ENCODE measurements around the gene ELOVL6. TPM values are rescaled to one million over a fixed set of nuclear protein-coding genes. Genes with fewer than 3 reads are reported as not detected.

Gene ELOVL6
- total RNA-seq, 3 donors from 2014 or later: 21.8 to 59.8 (median 50.3) TPM

GRCh38 chr4:110188113-110188512, 10.3 kb downstream of the ELOVL6 start:
- Histone ChIP-seq H3K9me3 (no peaks in the 10 kb centered on the region), H3K4me3 (no peak overlapping the region), H3K4me1 (ENCODE audit: low read depth) (peaks cover 2% of the 10 kb centered on the region), H3K36me3 (ENCODE audit: low read depth) (no peaks in the 10 kb centered on the region)
- no peak for DNase-seq
- TF ChIP-seq, protein P1, sequence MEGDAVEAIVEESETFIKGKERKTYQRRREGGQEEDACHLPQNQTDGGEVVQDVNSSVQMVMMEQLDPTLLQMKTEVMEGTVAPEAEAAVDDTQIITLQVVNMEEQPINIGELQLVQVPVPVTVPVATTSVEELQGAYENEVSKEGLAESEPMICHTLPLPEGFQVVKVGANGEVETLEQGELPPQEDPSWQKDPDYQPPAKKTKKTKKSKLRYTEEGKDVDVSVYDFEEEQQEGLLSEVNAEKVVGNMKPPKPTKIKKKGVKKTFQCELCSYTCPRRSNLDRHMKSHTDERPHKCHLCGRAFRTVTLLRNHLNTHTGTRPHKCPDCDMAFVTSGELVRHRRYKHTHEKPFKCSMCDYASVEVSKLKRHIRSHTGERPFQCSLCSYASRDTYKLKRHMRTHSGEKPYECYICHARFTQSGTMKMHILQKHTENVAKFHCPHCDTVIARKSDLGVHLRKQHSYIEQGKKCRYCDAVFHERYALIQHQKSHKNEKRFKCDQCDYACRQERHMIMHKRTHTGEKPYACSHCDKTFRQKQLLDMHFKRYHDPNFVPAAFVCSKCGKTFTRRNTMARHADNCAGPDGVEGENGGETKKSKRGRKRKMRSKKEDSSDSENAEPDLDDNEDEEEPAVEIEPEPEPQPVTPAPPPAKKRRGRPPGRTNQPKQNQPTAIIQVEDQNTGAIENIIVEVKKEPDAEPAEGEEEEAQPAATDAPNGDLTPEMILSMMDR (IDR thresholded peaks at IDR 0.05): no peak
- ATAC-seq: no peak
- intact Hi-C loops (cut with DNase I, micrococcal nuclease): no loop called here

GRCh38 chr4:110184791-110185155, 13.6 kb downstream of the ELOVL6 start:
- TF ChIP-seq, protein P1 (IDR thresholded peaks at IDR 0.05): no peak
- H3K9me3 ChIP-seq: no peaks in the 10 kb centered on the region
- DNase-seq (no peak), ATAC-seq (no peak)
- H3K4me3 ChIP-seq: no peak overlapping the region
- H3K36me3 ChIP-seq (ENCODE audit: low read depth): no peaks in the 10 kb centered on the region
- intact Hi-C loops (cut with DNase I, micrococcal nuclease): no loop called here
- no peaks in the 10 kb centered on the region for H3K4me1 ChIP-seq (ENCODE audit: low read depth)

DNA sequence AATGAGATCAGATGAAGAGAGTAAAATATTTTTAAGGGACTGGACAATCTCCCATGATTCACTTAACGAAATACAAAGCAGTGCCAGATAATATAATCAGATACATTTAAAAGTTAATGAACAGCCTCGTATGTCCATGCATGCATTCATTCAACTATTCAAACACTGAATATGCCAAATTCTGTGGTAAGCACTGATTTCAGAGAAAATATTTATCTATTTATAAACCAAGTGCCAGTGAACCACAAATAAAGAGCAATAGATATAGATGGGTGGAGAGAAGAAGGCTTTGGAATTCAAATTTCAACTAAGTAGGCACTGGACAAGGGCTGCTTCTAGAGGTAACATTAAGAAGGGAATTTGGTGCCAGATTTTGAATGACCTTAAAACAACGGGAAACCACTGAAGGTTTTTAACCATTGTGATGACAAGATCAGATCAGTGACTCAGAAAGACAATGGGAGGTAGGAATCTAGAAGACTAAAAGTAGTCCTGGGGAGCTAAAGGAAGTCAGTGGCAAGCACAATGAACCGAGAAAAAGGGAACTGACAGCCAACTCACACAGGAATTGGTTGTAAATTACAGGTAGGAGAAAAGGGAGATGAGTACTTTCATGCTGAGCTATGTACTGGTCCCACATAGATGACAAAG, 14.2 kb downstream of the ELOVL6 start:
- Histone ChIP-seq H3K4me1 (ENCODE audit: low read depth) (no peaks in the 10 kb centered on the region), H3K4me3 (no peak overlapping the region), H3K36me3 (ENCODE audit: low read depth) (no peaks in the 10 kb centered on the region), H3K9me3 (no peaks in the 10 kb centered on the region)
- ATAC-seq (no peak), DNase-seq (no peak)
- TF ChIP-seq, protein P1 (IDR thresholded peaks at IDR 0.05): no peak
- intact Hi-C loops (cut with DNase I, micrococcal nuclease): no loop called here

- intact Hi-C loops (cut with DNase I, micrococcal nuclease): no loop called here
- Histone ChIP-seq H3K9me3 (no peaks in the 10 kb centered on the region), H3K4me3 (no peak overlapping the region), H3K4me1 (ENCODE audit: low read depth) (no peaks in the 10 kb centered on the region), H3K36me3 (ENCODE audit: low read depth) (no peaks in the 10 kb centered on the region)
- no peak for DNase-seq
- no peak for ATAC-seq
- TF ChIP-seq, protein P1 (IDR thresholded peaks at IDR 0.05): no peak
These were observed 14.8 kb downstream of the ELOVL6 start for GRCh38 chr4:110183643-110184042.

GRCh38 chr4:110183058-110183457, 15.4 kb downstream of the ELOVL6 start:
- Histone ChIP-seq H3K4me3 (no peak overlapping the region), H3K9me3 (no peaks in the 10 kb centered on the region), H3K4me1 (ENCODE audit: low read depth) (no peaks in the 10 kb centered on the region), H3K36me3 (ENCODE audit: low read depth) (no peaks in the 10 kb centered on the region)
- no peak for ATAC-seq
- no peak for DNase-seq
- intact Hi-C loops (cut with DNase I, micrococcal nuclease): no loop called here
- TF ChIP-seq, protein P1 (IDR thresholded peaks at IDR 0.05): no peak

- Histone ChIP-seq H3K4me1 (ENCODE audit: low read depth) (no peaks in the 10 kb centered on the region), H3K9me3 (no peaks in the 10 kb centered on the region), H3K4me3 (no peak overlapping the region), H3K36me3 (ENCODE audit: low read depth) (no peaks in the 10 kb centered on the region)
- DNase-seq (no peak), ATAC-seq (no peak)
- TF ChIP-seq, protein P1 (IDR thresholded peaks at IDR 0.05): no peak
- intact Hi-C loops (cut with DNase I, micrococcal nuclease): no loop called here
These were observed 16.5 kb downstream of the ELOVL6 start for GRCh38 chr4:110181890-110182289.

All from mucosa of descending colon (tissue), 3 donors.